GM19463 (cell line): ENCODE measurements around the gene ADGRD2.

ENCODE experiments used
- ATAC-seq: cut with Tn5 transposase; IDR thresholded peaks from one replicate; pipeline ENCODE4 v1.9.1; 2021; ENCODE audit warnings: mild to moderate bottlenecking, moderate library complexity; ENCODE audit not compliant: unreplicated experiment

The ADGRD2 gene

GRCh38 chr9:124506931-124507879 is 57.0 kb downstream of the ADGRD2 start, which contains the start of gene NR5A1:
Gene NR5A1, minus strand, starts transcription at chr9:124507399. Its CDS starts 4,004 bp downstream, at chr9:124503395.
- ATAC-seq, result no peak

GRCh38 chr9:124507880-124508423 is 57.7 kb downstream of the ADGRD2 start:
- no peak for ATAC-seq

- no peak for ATAC-seq
Measured at GRCh38 chr9:124510650-124511425, 60.6 kb downstream of the ADGRD2 start.

GRCh38 chr9:124511426-124511840 is 61.2 kb downstream of the ADGRD2 start:
- no peak for ATAC-seq

- no peak for ATAC-seq
Measured at GRCh38 chr9:124511891-124512805, 61.9 kb downstream of the ADGRD2 start.

GRCh38 chr9:124512806-124513204 is 62.6 kb downstream of the ADGRD2 start:
- ATAC-seq, result no peak

GRCh38 chr9:124513376-124513994 is 63.2 kb downstream of the ADGRD2 start:
- ATAC-seq, result no peak

- no peak for ATAC-seq
Measured at GRCh38 chr9:124514125-124514524, 63.9 kb downstream of the ADGRD2 start.

GRCh38 chr9:124514874-124515273 is 64.6 kb downstream of the ADGRD2 start:
- ATAC-seq, result no peak

GRCh38 chr9:124517600-124517999 is 67.3 kb downstream of the ADGRD2 start:
- no peak for ATAC-seq

GRCh38 chr9:124518116-124518515 is 67.9 kb downstream of the ADGRD2 start:
- no peak for ATAC-seq

GRCh38 chr9:124520206-124520596 is 70.0 kb downstream of the ADGRD2 start:
- ATAC-seq, result no peak

GRCh38 chr9:124521142-124521541 is 70.9 kb downstream of the ADGRD2 start:
- no peak for ATAC-seq

GRCh38 chr9:124522121-124523098 is 72.2 kb downstream of the ADGRD2 start:
- no peak for ATAC-seq

- no peak for ATAC-seq
Measured at GRCh38 chr9:124526174-124526573, 75.9 kb downstream of the ADGRD2 start.

- no peak for ATAC-seq
Measured at GRCh38 chr9:124527781-124528180, 77.5 kb downstream of the ADGRD2 start.
